Pancreas (tissue), 10 donors: ENCODE data around the gene MRPL33. TPM values are rescaled to one million over a fixed set of nuclear protein-coding genes. Genes with fewer than 3 reads are reported as not detected.
A peak's percentile ranks its signal among the peaks of the same experiment; 100 is the strongest.

Source experiments
- ATAC-seq, 4 donors: fragments of 200-7000 bp; cut with Tn5 transposase; one replicate each; pipeline versions ENCODE4 v1.8.0 to v1.9.1; 2020; ENCODE audit warnings: mild to moderate bottlenecking in 4 of 4, moderate library complexity in 4 of 4
- DNase-seq, 6 donors: peaks; one replicate each; pipeline ENCODE4 v3.0.0-alpha.2; 2020
- FAIRE-seq: peaks from 2 replicates; lab custom pipeline; 2012; peaks lifted over from hg19 to GRCh38; lab: Jason Lieb, UNC
- H3K27ac ChIP-seq, 4 donors: fragments of 200-600 bp; sonication (generic); 1 replicate in 3 of 4; 2 replicates in 1 of 4; pipeline versions ENCODE4 v1.5.0 to v1.8.0; 2020
- H3K27me3 ChIP-seq, 4 donors: fragments of 200-600 bp; one replicate each; pipeline ENCODE4 v1.8.0; 2021
- H3K36me3 ChIP-seq, 3 donors: fragments of 200-600 bp; sonication (generic) in 1 of 3; one replicate each; pipeline versions ENCODE4 v1.5.0 to v1.8.0; 2020 to 2021
- H3K4me1 ChIP-seq, 3 donors: fragments of 200-600 bp; one replicate each; pipeline ENCODE4 v1.8.0; 2021
- H3K4me3 ChIP-seq, 4 donors: fragments of 200-600 bp; sonication (generic) in 2 of 4; one replicate each; pipeline versions ENCODE4 v1.5.0 to v1.8.0; 2020 to 2021
- H3K9me3 ChIP-seq, 4 donors: fragments of 200-600 bp; one replicate each; pipeline ENCODE4 v1.8.0; 2021
- CTCF ChIP-seq, 4 donors: fragments of 200-600 bp; sonication (generic) in 3 of 4; IDR thresholded peaks; one replicate each; pipeline versions ENCODE4 v1.5.0 to v1.8.0; 2021; ENCODE audit warnings: antibody characterized with exemption in 4 of 4
- WGBS, 2 donors: extraction: QIAGEN DNeasy Blood & Tissue Kit; methylation state at CpG; one replicate each; pipeline ENCODE4 v1.1.7; 2013; 5-methylcytosine and 5-hydroxymethylcytosine counted together
- intact Hi-C, 3 donors: fragments of 100-400 bp; cut with DNase I; formaldehyde crosslinking; loops; one replicate each; pipeline versions ENCODE4 v1.11.1 to v1.14.2; 2022
- polyA plus RNA-seq, 2 donors: library from polyadenylated mRNA; stranded (reverse); fragments of 200-250 nt; gene quantifications; one replicate each; pipeline ENCODE4 v1.2.3, GENCODE V29; 2013
- total RNA-seq, 6 donors: library from RNA; stranded (reverse); fragmentation: NEBNext Ultra II Directional in 4 of 6; extraction: Animal tissue kit (Norgen Biotek cat#: 25700) in 4 of 6; gene quantifications; one replicate each; pipeline versions ENCODE4 v1.2.1 to v1.2.4, GENCODE V29; 2021 to 2023
- donor health status: healthy with polysubstance abuse.
- donor health status: DM: no; HTN: no; CAD: no; lungs with moderate emphysema.
- donor health status: DM: no; HTN: no; CAD: no.
- donor health status: control.
- donor health status: control.
- donor health status: Bipolar disorder and iron deficiency.
- donor health status: DM: yes; HTN: yes; CAD: no.
- donor health status: DM: no; HTN: no; CAD: no.
- donor health status: DM: no; HTN: no; CAD: no.
- donor health status: DM: yes; HTN: yes; CAD: no.

The MRPL33 gene
- total and polyA plus RNA-seq, 8 donors, result 17.8 to 120 (median 27.7) TPM

GRCh38 chr2:27779417-27780055, 8.0 kb downstream of the MRPL33 start:
- ATAC-seq (no peak), DNase-seq (no peak), FAIRE-seq (peak; percentile 84)
- 76 to 85% methylated on average over 5 of the region's 5 CpGs for WGBS, 2 donors
- Histone ChIP-seq H3K9me3 (no peaks in the 10 kb centered on the region), H3K27me3 (no peaks in the 10 kb centered on the region), H3K27ac (peak overlapping the region in 1 of 4 donors; percentile 50), H3K4me1 (peaks cover 0 to 4% (median 4%) of the 10 kb centered on the region in 3 donors), H3K4me3 (no peak overlapping the region), H3K36me3 (peaks cover 0 to 3% (median 0%) of the 10 kb centered on the region in 3 donors)
- no peak for TF ChIP-seq CTCF (IDR thresholded peaks at IDR 0.05)
- intact Hi-C loops, result no loop called here

- H3K4me3 ChIP-seq, result no peak overlapping the region
- WGBS, 2 donors, result 54 to 68% methylated on average over 2 of the region's 2 CpGs
- DNase-seq (no peak), FAIRE-seq (no peak), ATAC-seq (peak in 3 of 4 donors; percentile 41 to 66 (median 53))
- no peak for TF ChIP-seq CTCF (IDR thresholded peaks at IDR 0.05)
- intact Hi-C loops, result no loop called here
- H3K27me3 ChIP-seq, result no peaks in the 10 kb centered on the region
- H3K36me3 ChIP-seq, result peaks cover 0 to 3% (median 0%) of the 10 kb centered on the region in 3 donors
- no peak overlapping the region for H3K27ac ChIP-seq
- peaks cover 0 to 4% (median 0%) of the 10 kb centered on the region in 3 donors for H3K4me1 ChIP-seq
- H3K9me3 ChIP-seq, result no peaks in the 10 kb centered on the region
These were observed 10.0 kb downstream of the MRPL33 start for GRCh38 chr2:27781496-27781895.

DNA sequence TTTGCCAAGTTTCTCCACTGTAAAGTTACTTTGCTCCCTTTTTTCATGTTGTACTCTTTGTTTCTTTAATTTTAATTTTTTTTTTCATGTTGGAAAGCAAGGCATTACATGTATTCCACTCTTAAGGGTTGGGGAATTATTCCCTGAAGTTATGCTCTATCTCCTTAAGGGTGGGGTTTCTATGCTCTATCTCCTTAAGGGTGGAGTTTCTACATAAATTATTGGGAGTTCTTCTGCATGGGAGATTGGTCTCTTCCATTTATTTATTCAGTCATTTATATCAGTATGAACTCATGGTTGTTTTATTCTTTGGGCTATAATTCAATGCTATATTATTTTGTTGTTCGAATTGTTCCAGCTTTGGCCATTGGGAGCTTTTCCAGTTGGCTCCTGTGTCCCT, 11.2 kb downstream of the MRPL33 start:
- H3K27me3 ChIP-seq, result no peaks in the 10 kb centered on the region
- ATAC-seq (no peak), DNase-seq (no peak), FAIRE-seq (no peak)
- H3K4me1 ChIP-seq, result no peaks in the 10 kb centered on the region
- peaks cover 0 to 3% (median 0%) of the 10 kb centered on the region in 3 donors for H3K36me3 ChIP-seq
- TF ChIP-seq CTCF (IDR thresholded peaks at IDR 0.05), result no peak
- intact Hi-C loops, result no loop called here
- 94 to 96% methylated on average over 1 of the region's 1 CpG for WGBS, 2 donors
- H3K27ac ChIP-seq, result no peak overlapping the region
- H3K4me3 ChIP-seq, result no peak overlapping the region
- no peaks in the 10 kb centered on the region for H3K9me3 ChIP-seq

GRCh38 chr2:27790796-27791195, 19.3 kb downstream of the MRPL33 start:
- no peak for TF ChIP-seq CTCF (IDR thresholded peaks at IDR 0.05)
- Histone ChIP-seq H3K27ac (no peak overlapping the region), H3K9me3 (no peaks in the 10 kb centered on the region), H3K4me1 (no peaks in the 10 kb centered on the region), H3K36me3 (no peaks in the 10 kb centered on the region), H3K4me3 (no peak overlapping the region), H3K27me3 (no peaks in the 10 kb centered on the region)
- 97 to 98% methylated on average over 1 of the region's 1 CpG for WGBS, 2 donors
- FAIRE-seq (no peak), DNase-seq (no peak), ATAC-seq (no peak)
- intact Hi-C loops, result no loop called here

GRCh38 chr2:27792759-27793158, 21.2 kb downstream of the MRPL33 start:
- DNase-seq, result no peak
- TF ChIP-seq CTCF (IDR thresholded peaks at IDR 0.05), result no peak
- Histone ChIP-seq H3K36me3 (no peaks in the 10 kb centered on the region), H3K4me1 (no peaks in the 10 kb centered on the region), H3K9me3 (no peaks in the 10 kb centered on the region), H3K4me3 (no peak overlapping the region), H3K27ac (no peak overlapping the region), H3K27me3 (no peaks in the 10 kb centered on the region)
- intact Hi-C loops, result no loop called here
- ATAC-seq, result no peak
- no peak for FAIRE-seq
